GM12878 (cell line): ENCODE measurements around the gene EPHB2. TPM values are rescaled to one million over a fixed set of nuclear protein-coding genes. Genes with fewer than 3 reads are reported as not detected.

Experiments used
- ATAC-seq: fragments of 200-7000 bp; cut with Tn5 transposase; 3 replicates; pipeline ENCODE4 v1.9.1; 2020; ENCODE audit warnings: mild to moderate bottlenecking, moderate library complexity
- BruUV-seq: library from RNA; stranded (reverse); fragments of 400-500 nt; replicated peaks from 2 replicates; lab custom pipeline; 2021; lab: Mats Ljungman, UMichigan
- CTCF ChIA-PET: fragments of 300-600 bp; sonication (Branson Sonifier 250); formaldehyde crosslinking; extraction: SDS; loops from one replicate; lab custom pipeline; 2021; ENCODE audit warnings: inconsistent platforms; lab: Yijun Ruan, JAX
- POLR2A ChIA-PET: fragments of 350-600 bp; formaldehyde crosslinking; extraction: SDS; loops from one replicate; lab custom pipeline; 2021; ENCODE audit warnings: inconsistent platforms; lab: Charles Lee
- RAD21 ChIA-PET: fragments of 300-600 bp; sonication (Branson Sonifier 250); formaldehyde crosslinking; loops from one replicate; lab custom pipeline; 2023; ENCODE audit warnings: antibody characterized with exemption; ENCODE audit not compliant: unreplicated experiment; lab: Charles Lee
- SMC1A ChIA-PET: fragments of 300-600 bp; sonication (Branson Sonifier 250); formaldehyde crosslinking; loops from one replicate; lab custom pipeline; 2023; ENCODE audit not compliant: unreplicated experiment, uncharacterized antibody; lab: Charles Lee
- DNase-seq: peaks from one replicate; pipeline ENCODE4 v3.0.0-alpha.2; 2011; ENCODE audit warnings: low read depth, low spot score
- FAIRE-seq: peaks from 3 replicates; lab custom pipeline; 2011; peaks lifted over from hg19 to GRCh38; lab: Jason Lieb, UNC
- H2AFZ ChIP-seq: 2 replicates; pipeline ENCODE4 v1.6.0; 2011; ENCODE audit warnings: low read depth, low read length, control low read depth; ENCODE audit not compliant: control insufficient read depth
- H3K27ac ChIP-seq: 2 replicates; pipeline ENCODE4 v1.5.1; 2011; ENCODE audit warnings: control low read depth; ENCODE audit not compliant: control insufficient read depth, insufficient read depth
- H3K27me3 ChIP-seq, 2 experiments: replicated peaks in 1 of 2; 2 replicates each; pipeline versions ENCODE4 v1.6.0 to v1.6.1; 2011; ENCODE audit warnings: low read length in 1 of 2; ENCODE audit not compliant: control insufficient read depth in 2 of 2, insufficient read depth in 2 of 2
- H3K36me3 ChIP-seq, 2 experiments: 2 replicates each; pipeline ENCODE4 v1.5.1; 2011; ENCODE audit warnings: low read length in 1 of 2; ENCODE audit not compliant: control insufficient read depth in 2 of 2, insufficient read depth in 2 of 2
- H3K4me1 ChIP-seq: 2 replicates; pipeline ENCODE4 v1.6.1; 2011; ENCODE audit warnings: mild to moderate bottlenecking, low read length, moderate library complexity, mixed read lengths; ENCODE audit not compliant: control insufficient read depth, insufficient read depth
- H3K4me2 ChIP-seq: 2 replicates; pipeline ENCODE4 v1.6.0; 2011; ENCODE audit warnings: control low read depth; ENCODE audit not compliant: control insufficient read depth, insufficient read depth
- H3K4me3 ChIP-seq: fragments of 200-600 bp; sonication (generic); 2 replicates; pipeline ENCODE4 v1.5.1; 2016
- H3K79me2 ChIP-seq: 2 replicates; pipeline ENCODE4 v1.6.0; 2011; ENCODE audit warnings: low read length; ENCODE audit not compliant: control insufficient read depth, insufficient read depth
- H3K9ac ChIP-seq: 2 replicates; pipeline ENCODE4 v1.8.0; 2011; ENCODE audit warnings: low read length, control low read depth, mixed read lengths; ENCODE audit not compliant: control insufficient read depth, insufficient read depth
- H3K9me3 ChIP-seq: replicated peaks from 3 replicates; pipeline ENCODE4 v1.5.1; 2011; ENCODE audit warnings: mild to moderate bottlenecking, low read length; ENCODE audit not compliant: control insufficient read depth, insufficient read depth
- H4K20me1 ChIP-seq: 2 replicates; pipeline ENCODE4 v1.6.0; 2011; ENCODE audit not compliant: control insufficient read depth, insufficient read depth
- ASH2L ChIP-seq: fragments of 300-600, 200-600 bp; sonication (generic); IDR thresholded peaks from 2 replicates; pipeline ENCODE4 v1.6.1; 2017; ENCODE audit warnings: low read depth, mild to moderate bottlenecking, borderline replicate concordance
- GABPA ChIP-seq: IDR thresholded peaks from 2 replicates; pipeline ENCODE4 v1.6.1; 2014; ENCODE audit warnings: antibody characterized with exemption, low read depth, mild to moderate bottlenecking, inconsistent platforms
- MYC ChIP-seq: IDR thresholded peaks from 2 replicates; pipeline ENCODE4 v1.6.1; 2011; ENCODE audit warnings: mild to moderate bottlenecking, low read length, moderate library complexity, inconsistent platforms; ENCODE audit not compliant: insufficient read depth, insufficient replicate concordance, insufficient read length, severe bottlenecking
- NFXL1 ChIP-seq: fragments of 450-650 bp; IDR thresholded peaks from 2 replicates; pipeline ENCODE4 v1.6.1; 2017; ENCODE audit warnings: antibody characterized with exemption, mild to moderate bottlenecking, borderline replicate concordance
- RFX5 ChIP-seq: IDR thresholded peaks from 2 replicates; pipeline ENCODE4 v1.6.1; 2011; ENCODE audit warnings: low read depth, low read length, improper control_type of control experiment
- SIX5 ChIP-seq: IDR thresholded peaks from 2 replicates; pipeline ENCODE4 v1.6.1; 2011; ENCODE audit warnings: mild to moderate bottlenecking, low read depth, low read length, moderate library complexity; ENCODE audit not compliant: severe bottlenecking
- SP1 ChIP-seq: IDR thresholded peaks from one replicate; pipeline ENCODE4 v1.6.1; 2011; ENCODE audit warnings: low read depth, low read length
- TAF1 ChIP-seq: IDR thresholded peaks from 2 replicates; pipeline ENCODE4 v1.6.1; 2011; ENCODE audit warnings: mild to moderate bottlenecking, low read depth, low read length, borderline replicate concordance
- ZNF207 ChIP-seq: fragments of 450-650 bp; IDR thresholded peaks from 2 replicates; pipeline ENCODE4 v1.6.1; 2014; ENCODE audit warnings: antibody characterized with exemption, mild to moderate bottlenecking, borderline replicate concordance
- WGBS: methylation state at CpG from one replicate; pipeline ENCODE4 v1.1.6; 2016; ENCODE audit warnings: low lambda C conversion rate; ENCODE audit not compliant: insufficient replicate concordance, insufficient coverage; ENCODE audit errors: missing lambda C conversion rate; 5-methylcytosine and 5-hydroxymethylcytosine counted together
- in situ Hi-C: fragments of 300-500 bp; cut with MboI; formaldehyde crosslinking; loops from 9 replicates; pipeline ENCODE4 v1.14.3; 2018; ENCODE audit warnings: mixed read lengths
- intact Hi-C: fragments of 100-400 bp; cut with micrococcal nuclease; formaldehyde crosslinking; loops from one replicate; pipeline ENCODE4 v1.14.2; 2022; ENCODE audit not compliant: unreplicated experiment
- polyA plus RNA-seq, 11 experiments: library from polyadenylated mRNA; depleted of rRNA in 4 of 11; unstranded in 6 of 11; stranded (reverse) in 5 of 11; fragments of >200 nt; fragmentation: Nextera tagmentation in 4 of 11; fragmentation: Illumina TruSeq in 1 of 11; extraction: Ambion mirVana in 4 of 11; extraction: Trizol in 1 of 11; gene quantifications; 1 replicate in 1 of 11; 2 replicates in 10 of 11; pipeline versions ENCODE4 v1.2.1 to v1.2.3, GENCODE V29; 2011 to 2016; ENCODE audit warnings: inconsistent platforms in 2 of 11, missing spikeins in 2 of 11, low read depth in 1 of 11
- total RNA-seq, 4 experiments: library from RNA; depleted of rRNA in 3 of 4; stranded (reverse); fragments of >200 nt in 3 of 4; fragmentation: Illumina TruSeq in 1 of 4; extraction: Trizol in 1 of 4; gene quantifications; 2 replicates each; pipeline versions ENCODE4 v1.2.1 to v1.2.3, GENCODE V29; 2013 to 2021
- TF ChIP-seq, protein P1 (sequence below): fragments of 450-650 bp; IDR thresholded peaks from 2 replicates; pipeline ENCODE4 v1.6.1; 2017; ENCODE audit warnings: mild to moderate bottlenecking, moderate library complexity
- TF ChIP-seq, protein P2 (sequence below): fragments of 450-650 bp; IDR thresholded peaks from 2 replicates; pipeline ENCODE4 v1.6.1; 2018; ENCODE audit warnings: borderline replicate concordance, mild to moderate bottlenecking; ENCODE audit not compliant: partially characterized antibody
- TF ChIP-seq, protein P3 (sequence below): fragments of 450-650 bp; IDR thresholded peaks from 2 replicates; pipeline ENCODE4 v1.6.1; 2017; ENCODE audit warnings: low read depth, mild to moderate bottlenecking, moderate library complexity
- TF ChIP-seq, protein P4 (sequence below): fragments of 150-350 bp; IDR thresholded peaks from 2 replicates; pipeline ENCODE4 v1.6.1; 2014; ENCODE audit warnings: mild to moderate bottlenecking, low read depth, low read length

Gene EPHB2
- total and polyA plus RNA-seq, 10 of the 15 experiments (the other 5 are each of a cell fraction or from before 2014, with no cell fraction given) = 0.13 to 3.3 (median 0.92) TPM

DNA sequence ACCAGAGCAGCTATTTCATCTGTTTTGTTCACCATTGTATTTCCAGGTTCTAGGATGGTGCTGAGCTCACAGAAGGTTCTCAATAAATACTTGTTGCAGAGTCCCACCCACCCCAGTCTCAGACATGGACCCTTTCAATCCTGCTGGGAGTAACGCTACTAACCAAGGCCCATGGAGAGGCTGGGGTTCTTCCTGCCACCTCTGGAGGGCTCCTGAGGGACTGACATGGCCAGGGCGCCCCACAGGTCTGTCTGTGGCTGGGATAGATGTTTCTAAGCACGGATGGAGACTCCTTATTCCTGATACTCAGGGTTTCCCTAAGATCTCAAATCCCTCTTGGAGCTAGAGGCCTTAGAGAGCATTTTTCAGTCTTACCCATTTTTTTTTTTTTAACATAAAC is 87.4 kb downstream of the EPHB2 start (continued):
- TF ChIP-seq ASH2L (no peak), SP1 (no peak)
- TF ChIP-seq, protein P1, sequence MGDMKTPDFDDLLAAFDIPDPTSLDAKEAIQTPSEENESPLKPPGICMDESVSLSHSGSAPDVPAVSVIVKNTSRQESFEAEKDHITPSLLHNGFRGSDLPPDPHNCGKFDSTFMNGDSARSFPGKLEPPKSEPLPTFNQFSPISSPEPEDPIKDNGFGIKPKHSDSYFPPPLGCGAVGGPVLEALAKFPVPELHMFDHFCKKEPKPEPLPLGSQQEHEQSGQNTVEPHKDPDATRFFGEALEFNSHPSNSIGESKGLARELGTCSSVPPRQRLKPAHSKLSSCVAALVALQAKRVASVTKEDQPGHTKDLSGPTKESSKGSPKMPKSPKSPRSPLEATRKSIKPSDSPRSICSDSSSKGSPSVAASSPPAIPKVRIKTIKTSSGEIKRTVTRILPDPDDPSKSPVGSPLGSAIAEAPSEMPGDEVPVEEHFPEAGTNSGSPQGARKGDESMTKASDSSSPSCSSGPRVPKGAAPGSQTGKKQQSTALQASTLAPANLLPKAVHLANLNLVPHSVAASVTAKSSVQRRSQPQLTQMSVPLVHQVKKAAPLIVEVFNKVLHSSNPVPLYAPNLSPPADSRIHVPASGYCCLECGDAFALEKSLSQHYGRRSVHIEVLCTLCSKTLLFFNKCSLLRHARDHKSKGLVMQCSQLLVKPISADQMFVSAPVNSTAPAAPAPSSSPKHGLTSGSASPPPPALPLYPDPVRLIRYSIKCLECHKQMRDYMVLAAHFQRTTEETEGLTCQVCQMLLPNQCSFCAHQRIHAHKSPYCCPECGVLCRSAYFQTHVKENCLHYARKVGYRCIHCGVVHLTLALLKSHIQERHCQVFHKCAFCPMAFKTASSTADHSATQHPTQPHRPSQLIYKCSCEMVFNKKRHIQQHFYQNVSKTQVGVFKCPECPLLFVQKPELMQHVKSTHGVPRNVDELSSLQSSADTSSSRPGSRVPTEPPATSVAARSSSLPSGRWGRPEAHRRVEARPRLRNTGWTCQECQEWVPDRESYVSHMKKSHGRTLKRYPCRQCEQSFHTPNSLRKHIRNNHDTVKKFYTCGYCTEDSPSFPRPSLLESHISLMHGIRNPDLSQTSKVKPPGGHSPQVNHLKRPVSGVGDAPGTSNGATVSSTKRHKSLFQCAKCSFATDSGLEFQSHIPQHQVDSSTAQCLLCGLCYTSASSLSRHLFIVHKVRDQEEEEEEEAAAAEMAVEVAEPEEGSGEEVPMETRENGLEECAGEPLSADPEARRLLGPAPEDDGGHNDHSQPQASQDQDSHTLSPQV = no peak

DNA sequence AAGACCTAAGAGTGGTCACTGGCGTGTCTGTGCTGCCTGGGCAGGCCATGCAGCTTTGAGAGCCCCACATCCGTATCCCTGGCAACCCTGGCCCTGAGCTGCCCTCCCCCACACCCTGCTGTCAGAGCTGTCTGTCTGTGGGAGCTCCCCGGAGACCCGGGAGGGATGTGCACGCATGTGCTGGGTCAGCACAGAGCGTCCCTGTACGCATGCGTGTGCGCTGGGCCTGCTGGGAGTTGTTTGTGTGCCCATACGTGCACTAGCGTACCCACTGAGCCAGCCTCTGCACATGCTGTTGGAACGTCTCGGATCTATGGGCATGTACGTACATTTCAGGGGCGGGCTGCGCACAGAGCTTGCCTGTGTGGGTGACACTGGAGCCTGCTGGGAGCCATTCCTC is 89.3 kb downstream of the EPHB2 start:
- CTCF ChIA-PET = no interaction called here
- no peak for TF ChIP-seq NFXL1
- TF ChIP-seq, protein P2, sequence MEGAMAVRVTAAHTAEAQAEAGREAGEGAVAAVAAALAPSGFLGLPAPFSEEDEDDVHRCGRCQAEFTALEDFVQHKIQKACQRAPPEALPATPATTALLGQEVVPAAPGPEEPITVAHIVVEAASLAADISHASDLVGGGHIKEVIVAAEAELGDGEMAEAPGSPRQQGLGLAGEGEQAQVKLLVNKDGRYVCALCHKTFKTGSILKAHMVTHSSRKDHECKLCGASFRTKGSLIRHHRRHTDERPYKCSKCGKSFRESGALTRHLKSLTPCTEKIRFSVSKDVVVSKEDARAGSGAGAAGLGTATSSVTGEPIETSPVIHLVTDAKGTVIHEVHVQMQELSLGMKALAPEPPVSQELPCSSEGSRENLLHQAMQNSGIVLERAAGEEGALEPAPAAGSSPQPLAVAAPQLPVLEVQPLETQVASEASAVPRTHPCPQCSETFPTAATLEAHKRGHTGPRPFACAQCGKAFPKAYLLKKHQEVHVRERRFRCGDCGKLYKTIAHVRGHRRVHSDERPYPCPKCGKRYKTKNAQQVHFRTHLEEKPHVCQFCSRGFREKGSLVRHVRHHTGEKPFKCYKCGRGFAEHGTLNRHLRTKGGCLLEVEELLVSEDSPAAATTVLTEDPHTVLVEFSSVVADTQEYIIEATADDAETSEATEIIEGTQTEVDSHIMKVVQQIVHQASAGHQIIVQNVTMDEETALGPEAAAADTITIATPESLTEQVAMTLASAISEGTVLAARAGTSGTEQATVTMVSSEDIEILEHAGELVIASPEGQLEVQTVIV = no peak
- TF ChIP-seq, protein P3, sequence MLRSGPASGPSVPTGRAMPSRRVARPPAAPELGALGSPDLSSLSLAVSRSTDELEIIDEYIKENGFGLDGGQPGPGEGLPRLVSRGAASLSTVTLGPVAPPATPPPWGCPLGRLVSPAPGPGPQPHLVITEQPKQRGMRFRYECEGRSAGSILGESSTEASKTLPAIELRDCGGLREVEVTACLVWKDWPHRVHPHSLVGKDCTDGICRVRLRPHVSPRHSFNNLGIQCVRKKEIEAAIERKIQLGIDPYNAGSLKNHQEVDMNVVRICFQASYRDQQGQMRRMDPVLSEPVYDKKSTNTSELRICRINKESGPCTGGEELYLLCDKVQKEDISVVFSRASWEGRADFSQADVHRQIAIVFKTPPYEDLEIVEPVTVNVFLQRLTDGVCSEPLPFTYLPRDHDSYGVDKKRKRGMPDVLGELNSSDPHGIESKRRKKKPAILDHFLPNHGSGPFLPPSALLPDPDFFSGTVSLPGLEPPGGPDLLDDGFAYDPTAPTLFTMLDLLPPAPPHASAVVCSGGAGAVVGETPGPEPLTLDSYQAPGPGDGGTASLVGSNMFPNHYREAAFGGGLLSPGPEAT = no peak
- no peak for TF ChIP-seq ZNF207
- TF ChIP-seq SIX5 = no peak
- no peak for TF ChIP-seq GABPA
- TF ChIP-seq MYC = no peak
- no peak for TF ChIP-seq RFX5
- TF ChIP-seq TAF1 = no peak
- TF ChIP-seq, protein P4, sequence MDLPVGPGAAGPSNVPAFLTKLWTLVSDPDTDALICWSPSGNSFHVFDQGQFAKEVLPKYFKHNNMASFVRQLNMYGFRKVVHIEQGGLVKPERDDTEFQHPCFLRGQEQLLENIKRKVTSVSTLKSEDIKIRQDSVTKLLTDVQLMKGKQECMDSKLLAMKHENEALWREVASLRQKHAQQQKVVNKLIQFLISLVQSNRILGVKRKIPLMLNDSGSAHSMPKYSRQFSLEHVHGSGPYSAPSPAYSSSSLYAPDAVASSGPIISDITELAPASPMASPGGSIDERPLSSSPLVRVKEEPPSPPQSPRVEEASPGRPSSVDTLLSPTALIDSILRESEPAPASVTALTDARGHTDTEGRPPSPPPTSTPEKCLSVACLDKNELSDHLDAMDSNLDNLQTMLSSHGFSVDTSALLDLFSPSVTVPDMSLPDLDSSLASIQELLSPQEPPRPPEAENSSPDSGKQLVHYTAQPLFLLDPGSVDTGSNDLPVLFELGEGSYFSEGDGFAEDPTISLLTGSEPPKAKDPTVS = no peak

More for the DNA sequence above, 89.3 kb downstream of the EPHB2 start:
- no peaks in the 10 kb centered on the region for H3K36me3 ChIP-seq
- H3K27ac ChIP-seq = no peak overlapping the region
- H4K20me1 ChIP-seq = no peaks in the 10 kb centered on the region
- no peak overlapping the region for H3K4me3 ChIP-seq
- ATAC-seq = no peak
- in situ Hi-C loops = no loop called here
- DNase-seq = no peak
- SMC1A ChIA-PET = no interaction called here
- H2AFZ ChIP-seq = no peak overlapping the region
- H3K9me3 ChIP-seq = no peaks in the 10 kb centered on the region
- 55% methylated on average over 16 of the region's 16 CpGs for WGBS
- H3K4me2 ChIP-seq = no peak overlapping the region
- POLR2A ChIA-PET = no interaction called here
- no peak overlapping the region for H3K9ac ChIP-seq
- intact Hi-C loops = no loop called here
- RAD21 ChIA-PET = no interaction called here
- FAIRE-seq = no peak
- H3K4me1 ChIP-seq = no peaks in the 10 kb centered on the region
- BruUV-seq = no TSS peak
- no peaks in the 10 kb centered on the region for H3K79me2 ChIP-seq
- H3K27me3 ChIP-seq = no peaks in the 10 kb centered on the region; a peak in 2 of 4 replicates
